ENCODE measurements around the gene INPP5B.

Gene INPP5B

GRCh38 chr1:37841652-37842051, 105.2 kb downstream of the INPP5B start:
- TF ChIP-seq, protein P1, sequence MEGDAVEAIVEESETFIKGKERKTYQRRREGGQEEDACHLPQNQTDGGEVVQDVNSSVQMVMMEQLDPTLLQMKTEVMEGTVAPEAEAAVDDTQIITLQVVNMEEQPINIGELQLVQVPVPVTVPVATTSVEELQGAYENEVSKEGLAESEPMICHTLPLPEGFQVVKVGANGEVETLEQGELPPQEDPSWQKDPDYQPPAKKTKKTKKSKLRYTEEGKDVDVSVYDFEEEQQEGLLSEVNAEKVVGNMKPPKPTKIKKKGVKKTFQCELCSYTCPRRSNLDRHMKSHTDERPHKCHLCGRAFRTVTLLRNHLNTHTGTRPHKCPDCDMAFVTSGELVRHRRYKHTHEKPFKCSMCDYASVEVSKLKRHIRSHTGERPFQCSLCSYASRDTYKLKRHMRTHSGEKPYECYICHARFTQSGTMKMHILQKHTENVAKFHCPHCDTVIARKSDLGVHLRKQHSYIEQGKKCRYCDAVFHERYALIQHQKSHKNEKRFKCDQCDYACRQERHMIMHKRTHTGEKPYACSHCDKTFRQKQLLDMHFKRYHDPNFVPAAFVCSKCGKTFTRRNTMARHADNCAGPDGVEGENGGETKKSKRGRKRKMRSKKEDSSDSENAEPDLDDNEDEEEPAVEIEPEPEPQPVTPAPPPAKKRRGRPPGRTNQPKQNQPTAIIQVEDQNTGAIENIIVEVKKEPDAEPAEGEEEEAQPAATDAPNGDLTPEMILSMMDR (IDR thresholded peaks at IDR 0.05; ENCODE audit: insufficient read depth, low read depth, low read length, missing control alignments) = no peak
- DNase-seq (ENCODE audit: low read depth) = no peak
- H3K4me3 ChIP-seq (ENCODE audit: low read depth, low read length) = no peak overlapping the region

GRCh38 chr1:37840711-37841110, 106.1 kb downstream of the INPP5B start:
- H3K4me3 ChIP-seq (ENCODE audit: low read depth, low read length) = no peak overlapping the region
- no peak for DNase-seq (ENCODE audit: low read depth)
- TF ChIP-seq, protein P1 (IDR thresholded peaks at IDR 0.05; ENCODE audit: insufficient read depth, low read depth, low read length, missing control alignments) = no peak

GRCh38 chr1:37839676-37840075, 107.2 kb downstream of the INPP5B start:
- no peak overlapping the region for H3K4me3 ChIP-seq (ENCODE audit: low read depth, low read length)
- TF ChIP-seq, protein P1 (IDR thresholded peaks at IDR 0.05; ENCODE audit: insufficient read depth, low read depth, low read length, missing control alignments) = no peak
- DNase-seq (ENCODE audit: low read depth) = no peak

DNA sequence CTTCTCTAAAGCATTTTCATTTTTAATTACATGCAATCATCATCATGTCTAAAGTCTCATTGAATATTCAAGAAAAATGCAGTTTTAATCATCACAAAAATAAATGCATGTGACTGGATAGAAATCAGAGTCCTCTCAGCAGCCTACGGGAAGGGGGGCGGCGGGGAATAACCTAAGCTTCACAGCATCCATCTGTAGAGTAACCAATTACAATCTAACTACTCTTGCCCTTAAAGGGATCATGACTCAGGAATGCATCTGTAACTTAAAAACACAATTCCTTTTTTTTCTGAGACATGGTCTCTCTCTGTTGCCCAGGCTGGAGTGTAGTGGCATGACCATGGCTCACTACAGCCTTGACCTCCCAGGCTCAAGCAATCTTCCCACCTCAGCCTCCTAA, 110.1 kb downstream of the INPP5B start:
- DNase-seq (ENCODE audit: low read depth) = no peak
- TF ChIP-seq, protein P1 (IDR thresholded peaks at IDR 0.05; ENCODE audit: insufficient read depth, low read depth, low read length, missing control alignments) = no peak
- H3K4me3 ChIP-seq (ENCODE audit: low read depth, low read length) = no peak overlapping the region

- H3K4me3 ChIP-seq (ENCODE audit: low read depth, low read length) = no peak overlapping the region
- TF ChIP-seq, protein P1 (IDR thresholded peaks at IDR 0.05; ENCODE audit: insufficient read depth, low read depth, low read length, missing control alignments) = no peak
- DNase-seq (ENCODE audit: low read depth) = no peak
Observed at GRCh38 chr1:37831809-37832208, 115.0 kb downstream of the INPP5B start.

DNA sequence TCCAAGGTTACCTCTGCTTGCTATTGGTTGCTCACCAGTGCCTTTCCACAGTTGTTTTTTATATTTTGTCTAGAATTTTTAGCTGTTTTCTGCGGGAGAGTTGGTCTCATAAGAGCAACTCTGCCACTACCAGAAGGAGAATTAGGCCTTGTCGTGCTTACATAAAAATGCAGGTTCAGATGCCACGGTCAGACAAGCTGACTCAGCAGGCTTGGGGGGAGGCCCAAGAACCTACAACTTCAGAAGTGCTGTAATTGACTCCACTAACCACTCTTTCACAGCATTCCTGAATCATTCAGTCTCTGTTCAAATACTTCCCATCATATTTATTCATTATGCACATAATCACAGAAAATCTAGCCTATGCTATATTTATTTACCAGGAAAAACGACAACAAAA, 115.7 kb downstream of the INPP5B start:
- no peak for DNase-seq (ENCODE audit: low read depth)
- H3K4me3 ChIP-seq (ENCODE audit: low read depth, low read length) = no peak overlapping the region
- TF ChIP-seq, protein P1 (IDR thresholded peaks at IDR 0.05; ENCODE audit: insufficient read depth, low read depth, low read length, missing control alignments) = no peak

DNA sequence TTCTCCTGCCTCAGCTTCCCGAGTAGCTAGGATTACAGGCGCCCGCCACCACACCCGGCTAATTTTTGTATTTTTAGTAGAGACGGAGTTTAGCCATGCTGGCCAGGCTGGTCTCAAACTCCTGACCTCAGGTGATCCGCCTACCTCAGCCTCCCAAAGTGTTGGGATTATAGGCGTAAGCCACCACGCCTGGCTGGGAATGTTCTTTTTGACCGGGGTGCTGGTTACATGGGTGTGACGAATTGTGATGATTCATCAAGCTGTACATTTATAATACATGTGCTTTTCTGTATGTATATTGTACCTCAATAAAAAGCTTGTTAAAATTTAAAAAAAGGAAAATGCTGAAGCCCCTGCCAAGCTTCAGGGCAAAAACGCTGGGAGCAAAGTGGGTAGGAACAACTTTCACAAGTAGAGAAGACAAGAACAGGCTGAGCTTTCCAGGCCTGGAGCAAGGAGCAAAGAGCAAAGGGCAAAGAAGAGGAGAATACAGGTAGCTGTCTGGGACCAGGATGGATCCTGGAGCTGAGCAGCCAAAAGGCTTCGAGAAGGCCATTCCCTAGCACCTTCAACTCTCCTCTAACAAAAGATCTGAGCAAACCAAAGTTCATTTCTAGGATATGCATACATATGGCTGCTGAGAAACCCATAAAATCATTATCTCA, 118.3 kb downstream of the INPP5B start:
- TF ChIP-seq, protein P1 (IDR thresholded peaks at IDR 0.05; ENCODE audit: insufficient read depth, low read depth, low read length, missing control alignments) = no peak
- no peak for DNase-seq (ENCODE audit: low read depth)
- no peak overlapping the region for H3K4me3 ChIP-seq (ENCODE audit: low read depth, low read length)

Measured in GM12865 (cell line).